HG02759 (cell line): Measurements from ENCODE around the gene PPP1R8.
"Not testable (repeated sequence)": the region's sequence is repeated elsewhere in the genome, so short reads cannot be mapped to it uniquely, and the experiment has no call there.

Experiments used
- ATAC-seq: cut with Tn5 transposase; IDR thresholded peaks from one replicate; pipeline ENCODE4 v1.9.1; 2021; ENCODE audit warnings: mild to moderate bottlenecking, moderate library complexity; ENCODE audit not compliant: unreplicated experiment

PPP1R8 gene

GRCh38 chr1:27831568-27832410 lies 1.2 kb downstream of the PPP1R8 start:
- ATAC-seq: no peak

GRCh38 chr1:27832762-27833161 lies 2.2 kb downstream of the PPP1R8 start:
- no peak for ATAC-seq

DNA sequence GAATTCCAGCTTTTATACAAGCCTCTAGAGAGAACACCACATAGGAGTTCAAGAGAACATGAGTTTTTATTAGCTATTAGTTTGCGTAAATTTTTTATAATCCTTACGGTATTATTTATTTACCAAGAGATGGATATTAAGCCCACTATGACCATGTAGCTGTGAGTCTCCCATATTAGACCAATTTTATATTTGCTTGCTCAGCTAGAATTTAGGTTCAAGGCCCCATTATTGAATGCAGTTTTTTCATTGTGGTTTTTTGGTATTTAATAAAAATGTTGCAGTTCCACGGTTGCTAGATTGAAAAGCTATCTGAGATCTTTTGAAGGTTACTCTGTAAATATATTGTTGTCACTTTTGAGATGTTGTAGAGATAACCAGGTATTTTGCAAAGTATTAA lies 2.9 kb downstream of the PPP1R8 start:
- no peak for ATAC-seq

GRCh38 chr1:27835046-27835445 lies 4.5 kb downstream of the PPP1R8 start:
- no peak for ATAC-seq

DNA sequence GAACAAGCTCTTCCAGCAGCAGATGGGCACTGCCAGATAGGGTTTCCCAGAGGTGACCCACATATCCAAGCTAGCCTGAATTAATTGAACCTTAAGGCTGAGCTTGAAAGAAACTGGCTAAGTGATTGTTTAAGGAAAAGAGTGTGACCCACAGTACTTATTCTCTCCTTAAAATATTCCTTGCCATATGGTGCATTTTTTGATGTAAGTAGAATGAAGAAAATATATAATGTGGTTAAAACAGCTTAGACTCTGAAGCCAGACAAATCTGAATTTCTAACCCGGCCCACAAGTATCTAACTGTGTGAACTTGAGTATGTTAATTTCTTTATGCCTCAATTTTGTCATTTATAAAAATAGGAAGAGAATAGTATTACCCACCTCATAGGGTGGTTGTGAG lies 4.9 kb downstream of the PPP1R8 start:
- no peak for ATAC-seq

DNA sequence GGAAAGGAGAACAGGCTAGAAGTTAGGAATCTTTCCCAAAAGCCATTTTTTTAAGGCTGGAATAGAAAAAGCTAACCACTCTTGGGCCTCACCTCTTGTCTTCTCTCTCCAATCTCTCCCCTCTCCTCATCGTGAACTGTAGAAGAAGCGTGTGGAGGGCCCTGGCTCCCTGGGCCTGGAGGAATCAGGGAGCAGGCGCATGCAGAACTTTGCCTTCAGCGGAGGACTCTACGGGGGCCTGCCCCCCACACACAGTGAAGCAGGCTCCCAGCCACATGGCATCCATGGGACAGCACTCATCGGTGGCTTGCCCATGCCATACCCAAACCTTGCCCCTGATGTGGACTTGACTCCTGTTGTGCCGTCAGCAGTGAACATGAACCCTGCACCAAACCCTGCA lies 19.4 kb downstream of the PPP1R8 start:
- no peak for ATAC-seq

DNA sequence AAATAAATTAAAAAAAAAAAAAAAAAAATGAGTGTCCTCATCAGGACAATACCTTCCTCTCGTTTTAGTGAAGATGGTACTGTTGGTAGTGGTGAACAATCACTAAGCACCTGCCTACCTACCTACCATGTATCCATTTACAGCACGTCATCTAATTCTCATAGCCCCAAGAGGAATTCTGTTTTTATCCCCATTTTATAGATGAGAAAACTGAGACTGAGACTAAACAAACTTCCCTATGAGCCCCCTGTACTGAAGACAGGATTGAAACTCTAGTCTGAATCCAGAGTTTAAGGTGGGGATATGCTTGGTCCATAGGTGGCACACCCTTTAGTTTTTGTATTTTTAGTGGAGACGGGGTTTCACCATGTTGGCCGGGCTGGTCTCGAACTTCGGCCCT lies 24.5 kb downstream of the PPP1R8 start:
- ATAC-seq: no peak

GRCh38 chr1:27856561-27857343 lies 26.2 kb downstream of the PPP1R8 start:
- no peak for ATAC-seq

GRCh38 chr1:27857552-27857951 lies 27.0 kb downstream of the PPP1R8 start:
- not testable (repeated sequence) for ATAC-seq

DNA sequence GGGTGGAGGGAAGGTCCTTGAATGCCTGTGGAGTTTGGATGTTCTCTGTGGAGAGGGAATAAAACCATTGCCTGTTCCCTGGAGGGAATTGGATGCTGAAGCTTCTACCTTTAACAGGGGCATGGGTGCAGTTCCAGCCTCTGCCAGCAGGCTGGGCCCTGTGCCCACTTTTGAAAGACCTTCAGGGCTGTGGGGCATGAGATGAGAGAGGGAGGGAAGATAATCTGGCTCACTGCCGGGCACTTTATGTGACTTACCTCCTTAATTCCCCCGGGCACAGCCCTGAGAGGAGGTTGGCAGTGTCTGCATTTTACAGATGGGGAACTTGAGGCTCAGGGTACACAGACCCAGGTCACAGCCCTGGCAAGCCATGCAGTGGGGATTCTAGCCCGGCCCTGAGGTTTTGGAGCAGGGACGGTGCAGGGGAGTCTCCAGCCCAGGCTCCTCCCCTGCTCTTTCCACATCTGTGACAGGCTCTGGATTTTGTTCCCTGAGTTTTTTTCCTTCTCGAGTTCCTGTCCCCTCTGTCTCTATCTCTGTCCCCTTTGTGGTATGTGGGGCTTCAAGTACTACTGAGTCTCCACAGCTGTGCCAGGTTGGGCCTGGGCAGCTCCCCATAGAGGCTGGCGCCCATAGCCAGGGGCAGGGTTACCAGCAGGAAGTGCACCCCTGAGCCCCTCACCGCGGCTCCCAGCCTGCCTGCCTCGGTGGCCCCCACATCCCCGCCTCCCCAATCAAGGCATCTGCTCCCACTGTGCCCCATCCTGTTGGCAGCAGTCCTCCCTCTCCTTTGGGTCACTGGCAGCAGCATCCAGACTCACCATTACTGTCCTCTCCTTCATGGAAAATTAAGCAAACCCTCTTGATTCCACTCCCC lies 27.7 kb downstream of the PPP1R8 start:
- peak; percentile 74 for ATAC-seq

GRCh38 chr1:27858949-27859576 lies 28.5 kb downstream of the PPP1R8 start:
- no peak for ATAC-seq

GRCh38 chr1:27861436-27861835 lies 30.9 kb downstream of the PPP1R8 start:
- ATAC-seq: no peak

DNA sequence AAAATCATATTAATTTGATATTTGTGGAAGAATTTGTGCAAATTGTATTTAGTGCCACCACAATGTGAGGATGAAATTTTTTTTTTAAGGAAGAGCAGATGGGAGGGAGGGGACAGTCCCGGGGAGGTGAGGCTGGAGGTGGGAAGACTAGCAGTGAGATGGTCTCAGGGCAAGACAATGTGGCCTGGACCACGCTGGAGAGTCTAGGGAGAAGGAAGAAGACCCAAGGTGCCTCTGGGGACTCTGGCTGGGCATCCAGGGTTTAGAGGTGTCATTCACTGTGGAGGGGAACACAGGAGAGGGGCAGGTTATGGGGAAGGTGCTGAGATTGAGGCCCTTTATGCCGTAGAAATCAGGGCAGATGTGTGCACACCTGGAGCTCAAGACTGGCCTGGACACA lies 31.4 kb downstream of the PPP1R8 start:
- no peak for ATAC-seq

DNA sequence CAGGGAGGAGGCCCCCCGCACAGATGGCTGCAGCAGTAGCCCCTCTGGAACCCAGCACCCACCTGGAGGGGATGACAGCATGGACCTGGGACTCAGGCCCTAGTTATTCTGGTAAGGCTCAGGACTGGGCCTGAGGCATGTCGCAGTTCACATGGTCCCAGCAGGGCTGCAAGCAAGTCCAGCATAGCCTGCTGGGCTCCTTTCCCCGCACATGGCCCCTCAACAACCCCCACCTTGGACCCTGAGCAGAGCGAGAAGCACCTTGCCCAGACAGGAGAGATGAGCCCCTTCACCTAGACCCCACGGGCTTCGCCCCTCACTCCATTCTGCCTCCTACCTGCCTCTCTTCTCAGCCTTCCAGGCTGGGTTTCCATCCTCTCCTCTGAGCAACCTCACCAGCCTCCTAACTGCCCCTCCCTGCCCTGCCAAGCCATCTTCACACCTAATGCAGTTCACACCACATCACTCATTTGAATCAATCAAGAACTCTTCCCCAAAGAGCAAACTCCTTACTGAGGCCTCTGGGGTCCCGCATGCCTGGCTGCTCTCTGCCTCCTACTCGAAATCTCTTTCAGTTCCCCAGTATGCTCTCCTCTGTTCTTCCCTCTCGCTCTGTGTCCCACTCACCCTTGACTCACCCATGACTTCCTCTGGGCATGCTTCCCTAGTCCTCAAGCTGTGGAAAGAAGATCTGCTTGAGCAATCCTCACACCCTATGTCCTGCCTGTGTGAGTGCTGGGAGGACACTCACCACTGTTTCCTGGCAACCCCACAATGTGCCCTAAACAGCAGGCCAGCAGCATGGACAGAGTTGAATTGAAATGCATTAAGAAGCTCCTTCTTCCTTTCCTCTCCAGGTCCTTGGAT lies 32.3 kb downstream of the PPP1R8 start:
- no peak for ATAC-seq

GRCh38 chr1:27863538-27863915 lies 32.9 kb downstream of the PPP1R8 start:
- ATAC-seq: no peak

- ATAC-seq: no peak
These were observed 33.8 kb downstream of the PPP1R8 start for GRCh38 chr1:27864264-27864895.

DNA sequence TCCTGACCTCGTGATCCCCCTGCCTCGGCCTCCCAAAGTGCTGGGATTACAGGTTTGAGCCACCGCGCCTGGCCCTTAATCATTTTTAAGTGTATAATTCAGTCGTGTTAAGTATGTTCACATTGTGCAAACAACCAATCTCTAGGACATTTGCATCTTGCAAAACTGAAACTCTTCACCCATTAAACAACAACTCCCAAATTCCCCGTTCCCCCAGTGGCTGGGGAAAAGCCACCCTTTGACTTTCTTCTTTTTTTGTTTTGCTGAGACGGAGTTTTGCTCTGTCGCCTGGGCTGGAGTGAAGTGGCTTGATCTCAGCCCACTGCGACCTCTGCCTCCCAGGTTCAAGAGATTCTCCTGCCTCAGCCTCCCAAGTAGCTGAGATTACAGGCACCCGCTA lies 35.2 kb downstream of the PPP1R8 start:
- ATAC-seq: no peak

DNA sequence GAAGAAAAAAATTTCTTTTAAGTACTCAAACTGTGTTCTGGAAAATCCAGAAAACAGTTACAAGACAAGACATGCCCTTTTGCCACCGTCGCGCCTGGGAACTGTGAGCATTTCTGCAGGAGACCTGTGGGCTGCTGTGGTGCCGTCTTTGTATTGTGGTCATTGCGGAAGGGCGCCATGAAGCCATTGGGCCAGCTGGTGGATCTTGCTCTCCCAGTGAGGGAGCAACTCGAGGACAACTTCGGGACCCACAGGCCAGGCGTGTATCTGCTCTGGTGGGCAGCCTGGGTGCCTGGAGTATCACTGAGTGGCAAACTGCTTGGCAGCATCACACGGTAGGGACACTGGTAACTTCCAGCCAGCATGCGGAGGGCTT lies 38.0 kb downstream of the PPP1R8 start:
- ATAC-seq: no peak

GRCh38 chr1:27868932-27869718 lies 38.5 kb downstream of the PPP1R8 start:
- no peak for ATAC-seq
